Measurements from ENCODE around the gene DGAT2. TPM values are rescaled to one million over a fixed set of nuclear protein-coding genes. Genes with fewer than 3 reads are reported as not detected.

Gene DGAT2
- total and polyA plus RNA-seq, 2 experiments from 2014 or later, result 23.7 to 44.9 TPM

DNA sequence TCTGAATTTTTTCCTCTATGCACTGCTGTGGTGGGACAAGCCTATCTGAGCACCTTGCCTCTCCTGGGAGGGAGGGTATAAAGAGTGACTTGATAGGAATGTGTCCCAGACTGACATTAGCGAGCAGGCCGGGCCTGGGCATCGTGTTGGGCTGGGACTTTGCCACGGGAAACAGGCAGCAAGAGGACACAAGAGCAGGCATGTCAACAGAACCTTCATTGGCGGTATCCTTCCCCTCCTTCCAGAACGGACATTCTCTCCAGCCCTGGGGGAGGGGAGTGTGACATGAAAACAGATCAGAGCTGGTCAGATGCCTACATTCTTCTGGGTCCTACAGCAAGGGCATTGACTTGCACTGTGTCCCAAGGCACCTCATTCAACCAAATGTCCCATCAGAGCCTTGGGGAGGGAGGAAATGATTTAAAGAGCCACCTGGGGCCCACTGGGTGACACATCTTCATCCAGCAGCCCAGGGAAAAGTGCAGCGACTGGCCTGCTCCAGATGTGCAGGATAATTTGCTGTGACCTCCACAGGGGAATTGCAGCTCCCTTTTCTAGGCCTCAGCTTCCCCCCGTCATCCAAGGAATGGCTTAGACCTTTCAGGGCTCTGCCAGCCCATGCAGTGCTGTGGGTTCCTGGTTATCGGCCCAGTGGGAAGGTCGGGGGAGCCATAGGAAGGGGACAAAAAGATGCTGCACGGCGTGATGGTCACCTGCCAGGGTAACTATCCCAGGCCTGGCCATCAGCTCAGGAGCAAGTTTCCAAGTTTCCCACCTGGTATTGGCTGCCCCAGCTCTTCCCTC is 24.6 kb downstream of the DGAT2 start:
- TF ChIP-seq, protein P1, sequence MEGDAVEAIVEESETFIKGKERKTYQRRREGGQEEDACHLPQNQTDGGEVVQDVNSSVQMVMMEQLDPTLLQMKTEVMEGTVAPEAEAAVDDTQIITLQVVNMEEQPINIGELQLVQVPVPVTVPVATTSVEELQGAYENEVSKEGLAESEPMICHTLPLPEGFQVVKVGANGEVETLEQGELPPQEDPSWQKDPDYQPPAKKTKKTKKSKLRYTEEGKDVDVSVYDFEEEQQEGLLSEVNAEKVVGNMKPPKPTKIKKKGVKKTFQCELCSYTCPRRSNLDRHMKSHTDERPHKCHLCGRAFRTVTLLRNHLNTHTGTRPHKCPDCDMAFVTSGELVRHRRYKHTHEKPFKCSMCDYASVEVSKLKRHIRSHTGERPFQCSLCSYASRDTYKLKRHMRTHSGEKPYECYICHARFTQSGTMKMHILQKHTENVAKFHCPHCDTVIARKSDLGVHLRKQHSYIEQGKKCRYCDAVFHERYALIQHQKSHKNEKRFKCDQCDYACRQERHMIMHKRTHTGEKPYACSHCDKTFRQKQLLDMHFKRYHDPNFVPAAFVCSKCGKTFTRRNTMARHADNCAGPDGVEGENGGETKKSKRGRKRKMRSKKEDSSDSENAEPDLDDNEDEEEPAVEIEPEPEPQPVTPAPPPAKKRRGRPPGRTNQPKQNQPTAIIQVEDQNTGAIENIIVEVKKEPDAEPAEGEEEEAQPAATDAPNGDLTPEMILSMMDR (IDR thresholded peaks at IDR 0.05; ENCODE audit: low read depth, low read length), result no peak
- Histone ChIP-seq H3K27me3 (no peaks in the 10 kb centered on the region), H3K27ac (no peak overlapping the region), H3K36me3 (no peaks in the 10 kb centered on the region), H3K4me1 (ENCODE audit: low read depth) (no peaks in the 10 kb centered on the region), H3K4me3 (no peak overlapping the region), H3K9me3 (ENCODE audit: low read depth) (no peaks in the 10 kb centered on the region)
- no peak for DNase-seq (ENCODE audit: low read depth in 1 of 2, low spot score in 1 of 2)

DNA sequence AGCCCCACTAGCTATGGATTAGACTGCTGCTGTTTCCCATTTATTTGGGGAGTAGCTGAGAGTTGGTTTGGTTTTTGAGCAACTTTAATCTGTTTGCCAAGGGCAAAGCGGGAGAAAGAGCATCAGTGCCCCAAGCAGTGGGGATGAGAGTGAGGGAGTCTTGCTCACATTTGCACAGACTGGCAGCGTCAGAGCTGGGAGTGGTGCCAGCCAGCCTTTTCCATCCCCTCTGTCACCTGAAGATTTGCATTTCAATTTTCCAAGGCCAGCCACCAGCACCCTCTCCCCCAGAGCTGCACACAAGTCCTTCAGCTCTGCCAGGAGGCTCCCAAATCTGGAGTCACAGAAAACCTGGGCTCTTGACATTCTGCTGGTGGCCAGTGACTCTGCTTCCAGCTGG is 25.4 kb downstream of the DGAT2 start:
- H3K9me3 ChIP-seq (ENCODE audit: low read depth), result no peaks in the 10 kb centered on the region
- no peak for DNase-seq (ENCODE audit: low read depth in 1 of 2, low spot score in 1 of 2)
- H3K27ac ChIP-seq, result no peak overlapping the region
- H3K4me1 ChIP-seq (ENCODE audit: low read depth), result no peaks in the 10 kb centered on the region
- no peak overlapping the region for H3K4me3 ChIP-seq
- H3K27me3 ChIP-seq, result no peaks in the 10 kb centered on the region
- TF ChIP-seq, protein P1 (IDR thresholded peaks at IDR 0.05; ENCODE audit: low read depth, low read length), result no peak
- H3K36me3 ChIP-seq, result no peaks in the 10 kb centered on the region

DNA sequence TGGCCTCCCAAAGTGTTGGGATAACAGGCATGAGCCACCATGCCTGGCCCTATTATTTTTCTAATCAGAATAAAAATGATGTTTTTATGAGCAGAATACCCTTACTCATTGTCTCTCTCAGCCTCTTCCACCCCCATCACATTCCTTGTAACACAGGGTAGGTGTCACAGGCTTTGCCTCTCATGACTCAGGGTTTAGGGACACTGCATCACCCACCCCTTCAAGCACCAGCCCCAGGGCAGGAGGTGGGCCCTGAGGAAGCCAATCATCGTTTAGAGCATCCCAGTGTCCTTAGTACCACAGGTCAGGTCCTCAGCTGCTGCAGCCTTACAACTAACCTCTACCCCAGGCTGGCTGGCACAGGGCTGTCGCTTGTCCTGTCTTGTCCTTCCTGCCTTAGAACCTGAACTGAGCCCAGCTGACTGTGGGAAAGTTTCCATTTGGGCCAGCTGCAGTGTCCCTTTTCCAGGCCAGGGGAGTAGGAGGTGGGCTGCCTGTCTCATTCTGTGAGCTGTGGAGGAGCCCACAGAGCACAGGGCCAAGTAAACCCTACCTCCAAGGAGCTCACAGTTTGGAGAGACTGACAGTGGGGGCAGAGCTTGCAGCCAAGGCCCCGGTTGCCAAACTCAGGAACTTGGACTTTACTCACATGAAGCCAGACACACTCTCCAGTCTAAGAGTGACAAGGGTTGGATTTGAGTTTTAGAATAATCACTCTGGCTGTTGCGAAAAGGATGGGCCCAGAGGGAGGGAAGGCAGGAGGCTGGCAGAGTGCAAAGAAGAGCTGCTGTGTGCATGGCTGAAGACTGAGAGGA is 26.9 kb downstream of the DGAT2 start:
- no peaks in the 10 kb centered on the region for H3K36me3 ChIP-seq
- no peak overlapping the region for H3K4me3 ChIP-seq
- H3K9me3 ChIP-seq (ENCODE audit: low read depth), result no peaks in the 10 kb centered on the region
- DNase-seq (ENCODE audit: low read depth in 1 of 2, low spot score in 1 of 2), result no peak
- no peaks in the 10 kb centered on the region for H3K4me1 ChIP-seq (ENCODE audit: low read depth)
- TF ChIP-seq, protein P1 (IDR thresholded peaks at IDR 0.05; ENCODE audit: low read depth, low read length), result no peak
- H3K27me3 ChIP-seq, result no peaks in the 10 kb centered on the region
- no peak overlapping the region for H3K27ac ChIP-seq

DNA sequence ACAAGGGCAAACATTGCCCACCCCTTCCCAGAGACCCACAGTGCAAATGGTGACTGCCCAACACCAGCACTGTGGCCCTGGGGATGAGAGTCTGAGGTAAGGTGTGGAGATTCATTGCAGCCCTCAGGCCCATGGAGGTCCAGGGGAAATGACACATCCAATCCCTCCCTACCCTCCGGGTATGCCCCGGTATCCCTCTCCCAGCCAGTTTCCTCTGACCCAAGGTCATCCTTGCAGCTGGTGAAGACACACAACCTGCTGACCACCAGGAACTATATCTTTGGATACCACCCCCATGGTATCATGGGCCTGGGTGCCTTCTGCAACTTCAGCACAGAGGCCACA is 27.5 kb downstream of the DGAT2 start:
- Histone ChIP-seq H3K4me3 (no peak overlapping the region), H3K27me3 (no peaks in the 10 kb centered on the region), H3K4me1 (ENCODE audit: low read depth) (no peaks in the 10 kb centered on the region), H3K36me3 (no peaks in the 10 kb centered on the region), H3K9me3 (ENCODE audit: low read depth) (no peaks in the 10 kb centered on the region), H3K27ac (no peak overlapping the region)
- TF ChIP-seq, protein P1 (IDR thresholded peaks at IDR 0.05; ENCODE audit: low read depth, low read length), result no peak
- no peak for DNase-seq (ENCODE audit: low read depth in 1 of 2, low spot score in 1 of 2)

DNA sequence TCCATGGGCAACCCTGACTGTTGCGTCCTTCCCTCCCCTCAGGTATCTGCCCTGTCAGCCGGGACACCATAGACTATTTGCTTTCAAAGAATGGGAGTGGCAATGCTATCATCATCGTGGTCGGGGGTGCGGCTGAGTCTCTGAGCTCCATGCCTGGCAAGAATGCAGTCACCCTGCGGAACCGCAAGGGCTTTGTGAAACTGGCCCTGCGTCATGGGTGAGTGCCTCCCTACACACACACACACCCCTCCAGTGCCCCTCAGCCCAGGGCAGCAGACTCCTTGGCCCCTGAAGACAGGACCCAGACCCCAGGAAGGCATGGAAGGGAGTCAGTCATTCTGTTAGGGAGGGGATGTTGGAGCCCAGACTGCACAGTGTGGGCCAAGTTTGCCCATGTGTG is 28.5 kb downstream of the DGAT2 start:
- no peak overlapping the region for H3K27ac ChIP-seq
- no peaks in the 10 kb centered on the region for H3K27me3 ChIP-seq
- no peak overlapping the region for H3K4me3 ChIP-seq
- H3K9me3 ChIP-seq (ENCODE audit: low read depth), result no peaks in the 10 kb centered on the region
- DNase-seq (ENCODE audit: low read depth in 1 of 2, low spot score in 1 of 2), result no peak
- TF ChIP-seq, protein P1 (IDR thresholded peaks at IDR 0.05; ENCODE audit: low read depth, low read length), result no peak
- no peaks in the 10 kb centered on the region for H3K4me1 ChIP-seq (ENCODE audit: low read depth)
- H3K36me3 ChIP-seq, result no peaks in the 10 kb centered on the region
